GM12891 (cell line): ENCODE measurements around the gene FAM83D.

ENCODE experiments used
- POLR2AphosphoS5 ChIP-seq: IDR thresholded peaks from 2 replicates; pipeline ENCODE4 v1.6.1; 2011; ENCODE audit warnings: low read depth, low read length, control low read depth
- TAF1 ChIP-seq: IDR thresholded peaks from 2 replicates; pipeline ENCODE4 v1.6.1; 2011; ENCODE audit warnings: low read depth, low read length, control low read depth

DNA sequence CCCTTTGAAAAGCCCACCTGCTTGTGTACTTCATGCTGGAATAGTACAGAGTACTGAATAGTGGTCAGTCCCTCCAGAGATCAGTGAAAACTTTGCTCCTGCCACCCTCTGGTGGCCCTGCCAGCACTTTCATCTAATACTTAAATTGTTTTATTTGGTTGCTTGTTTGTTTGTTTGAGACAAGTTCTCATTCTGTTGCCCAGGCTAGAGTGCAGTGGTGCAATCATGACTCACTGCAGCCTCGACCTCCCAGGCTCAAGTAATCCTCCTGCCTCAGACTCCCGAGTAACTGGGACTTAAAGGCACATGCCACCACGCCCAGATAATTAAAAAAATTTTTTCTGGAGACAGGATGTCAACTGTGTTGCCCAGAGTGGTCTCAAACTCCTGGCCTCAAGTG, 9.1 kb downstream of the FAM83D start:
- TF ChIP-seq TAF1 (no peak), POLR2AphosphoS5 (no peak)
